Thyroid gland (tissue), 4 donors: Measurements from ENCODE around the gene HAUS6. TPM values are rescaled to one million over a fixed set of nuclear protein-coding genes. Genes with fewer than 3 reads are reported as not detected.
A peak's percentile ranks its signal among the peaks of the same experiment; 100 is the strongest.

ENCODE experiments used
- DNase-seq, 2 donors: peaks; one replicate each; pipeline ENCODE4 v3.0.0-alpha.2; 2019
- H3K27ac ChIP-seq, 3 donors: fragments of 200-600 bp; sonication (generic); 1 replicate in 2 of 3; 2 replicates in 1 of 3; pipeline ENCODE4 v1.5.1; 2016 to 2019; ENCODE audit warnings: mild to moderate bottlenecking in 1 of 3, moderate library complexity in 1 of 3
- H3K27me3 ChIP-seq: fragments of 200-600 bp; sonication (generic); one replicate; pipeline ENCODE4 v1.5.1; 2019
- H3K36me3 ChIP-seq, 2 donors: fragments of 200-600 bp; sonication (generic); one replicate each; pipeline ENCODE4 v1.5.1; 2016 to 2019
- H3K4me1 ChIP-seq, 2 donors: fragments of 200-600 bp; sonication (generic); one replicate each; pipeline ENCODE4 v1.5.1; 2017 to 2019
- H3K4me3 ChIP-seq, 3 donors: fragments of 200-600 bp; sonication (generic); replicated peaks in 1 of 3; 1 replicate in 2 of 3; 2 replicates in 1 of 3; pipeline ENCODE4 v1.5.1; 2016; ENCODE audit warnings: mild to moderate bottlenecking in 1 of 3
- H3K9me3 ChIP-seq: fragments of 200-600 bp; sonication (generic); one replicate; pipeline ENCODE4 v1.5.1; 2017
- POLR2A ChIP-seq, 2 donors: fragments of 450-650 bp; IDR thresholded peaks; one replicate each; pipeline ENCODE4 v1.6.1; 2017; ENCODE audit warnings: antibody characterized with exemption in 2 of 2, mild to moderate bottlenecking in 2 of 2, moderate library complexity in 1 of 2
- WGBS, 2 donors: methylation state at CpG; one replicate each; pipeline ENCODE4 v1.1.5; 2017; 5-methylcytosine and 5-hydroxymethylcytosine counted together
- intact Hi-C: fragments of 100-400 bp; cut with DNase I; formaldehyde crosslinking; loops from one replicate; pipeline ENCODE4 v1.15.1; 2023
- total RNA-seq, 4 donors: library from RNA; depleted of rRNA; stranded (reverse); fragments of >200 nt; gene quantifications; one replicate each; pipeline ENCODE4 v1.2.3, GENCODE V29; 2016
- TF ChIP-seq, protein P1 (sequence below), 6 experiments: fragments of 200-600 bp in 3 of 6; fragments of 450-650 bp in 3 of 6; sonication (generic) in 3 of 6; IDR thresholded peaks; one replicate each; pipeline ENCODE4 v1.5.1; 2016 to 2019; ENCODE audit warnings: antibody characterized with exemption in 6 of 6, mild to moderate bottlenecking in 2 of 6, inconsistent platforms in 1 of 6, moderate library complexity in 1 of 6

HAUS6 gene
- total RNA-seq, 4 donors from 2014 or later: 5.9 to 8.5 (median 7.9) TPM

DNA sequence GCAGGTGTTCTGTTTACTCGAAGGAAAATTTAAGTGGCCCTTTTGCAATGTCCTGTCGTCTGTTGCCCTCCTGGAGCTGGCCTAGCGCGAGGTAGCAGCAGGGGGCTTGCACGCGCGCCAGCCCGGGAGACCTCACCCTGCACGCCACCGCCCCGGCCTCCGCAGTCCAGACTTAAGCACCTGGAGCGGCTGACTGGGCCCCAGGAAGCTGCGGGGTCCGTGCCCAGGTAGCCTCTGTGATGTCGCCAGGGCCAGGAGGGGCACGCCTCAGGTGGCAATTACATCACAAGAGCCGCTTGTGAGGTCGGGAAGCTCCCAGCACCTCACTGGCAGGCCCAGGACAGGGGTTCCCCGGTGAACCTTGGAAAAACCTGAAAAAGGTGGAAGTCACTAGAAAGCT lies 69.7 kb downstream of the HAUS6 start, which contains the start of gene SAXO1:
Gene SAXO1, minus strand, starts transcription at position 195 of the 400 bp plus-strand sequence. CDS start 301 bp downstream, outside the sequence.
- Histone ChIP-seq H3K4me3 (no peak within 1 kb of the TSS), H3K27ac (no peak within 1 kb of the TSS), H3K36me3 (no peaks in the 10 kb centered on the region), H3K9me3 (no peaks in the 10 kb centered on the region), H3K4me1 (no peaks in the 10 kb centered on the region), H3K27me3 (no peaks in the 10 kb centered on the region)
- WGBS, 2 donors: 55 to 73% methylated on average over 7 to 13 of the region's 20 CpGs
- TF ChIP-seq, protein P1, sequence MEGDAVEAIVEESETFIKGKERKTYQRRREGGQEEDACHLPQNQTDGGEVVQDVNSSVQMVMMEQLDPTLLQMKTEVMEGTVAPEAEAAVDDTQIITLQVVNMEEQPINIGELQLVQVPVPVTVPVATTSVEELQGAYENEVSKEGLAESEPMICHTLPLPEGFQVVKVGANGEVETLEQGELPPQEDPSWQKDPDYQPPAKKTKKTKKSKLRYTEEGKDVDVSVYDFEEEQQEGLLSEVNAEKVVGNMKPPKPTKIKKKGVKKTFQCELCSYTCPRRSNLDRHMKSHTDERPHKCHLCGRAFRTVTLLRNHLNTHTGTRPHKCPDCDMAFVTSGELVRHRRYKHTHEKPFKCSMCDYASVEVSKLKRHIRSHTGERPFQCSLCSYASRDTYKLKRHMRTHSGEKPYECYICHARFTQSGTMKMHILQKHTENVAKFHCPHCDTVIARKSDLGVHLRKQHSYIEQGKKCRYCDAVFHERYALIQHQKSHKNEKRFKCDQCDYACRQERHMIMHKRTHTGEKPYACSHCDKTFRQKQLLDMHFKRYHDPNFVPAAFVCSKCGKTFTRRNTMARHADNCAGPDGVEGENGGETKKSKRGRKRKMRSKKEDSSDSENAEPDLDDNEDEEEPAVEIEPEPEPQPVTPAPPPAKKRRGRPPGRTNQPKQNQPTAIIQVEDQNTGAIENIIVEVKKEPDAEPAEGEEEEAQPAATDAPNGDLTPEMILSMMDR (IDR thresholded peaks at IDR 0.05): no peak
- no peak for TF ChIP-seq POLR2A (IDR thresholded peaks at IDR 0.05)
- no peak for DNase-seq
- intact Hi-C loops: loop anchor here (5.0 kb wide), 1 partner anchor 776 kb away; no protein-coding TSS in a partner anchor

DNA sequence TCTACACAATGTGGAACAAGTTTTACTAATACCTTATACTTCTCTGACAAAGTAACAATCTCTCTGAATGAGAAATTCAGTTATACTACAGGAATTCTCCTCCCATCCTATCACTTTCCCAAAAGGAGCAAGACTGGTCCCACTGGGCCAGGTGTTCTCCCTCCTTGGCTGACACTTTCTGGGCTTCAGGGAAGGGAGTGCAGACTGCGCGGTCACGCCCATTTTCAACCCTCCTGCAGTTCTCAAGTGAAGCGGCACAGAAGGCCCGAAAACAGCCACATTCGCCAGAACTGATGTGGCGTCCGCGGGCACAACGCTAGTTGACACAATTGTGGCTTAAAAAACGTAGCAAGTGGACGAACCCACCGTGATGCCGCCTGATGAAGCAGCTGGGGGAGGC lies 70.3 kb downstream of the HAUS6 start:
- H3K27me3 ChIP-seq: no peaks in the 10 kb centered on the region
- TF ChIP-seq, protein P1 (IDR thresholded peaks at IDR 0.05): no peak
- 50 to 74% methylated on average over 13 to 14 of the region's 14 CpGs for WGBS, 2 donors
- H3K27ac ChIP-seq: no peak overlapping the region
- H3K9me3 ChIP-seq: no peaks in the 10 kb centered on the region
- H3K4me3 ChIP-seq: no peak overlapping the region
- H3K4me1 ChIP-seq: no peaks in the 10 kb centered on the region
- no peaks in the 10 kb centered on the region for H3K36me3 ChIP-seq
- intact Hi-C loops: loop anchor here (5.0 kb wide), 1 partner anchor 775 kb away; no protein-coding TSS in a partner anchor
- DNase-seq: peak in 1 of 2 donors; percentile 9

DNA sequence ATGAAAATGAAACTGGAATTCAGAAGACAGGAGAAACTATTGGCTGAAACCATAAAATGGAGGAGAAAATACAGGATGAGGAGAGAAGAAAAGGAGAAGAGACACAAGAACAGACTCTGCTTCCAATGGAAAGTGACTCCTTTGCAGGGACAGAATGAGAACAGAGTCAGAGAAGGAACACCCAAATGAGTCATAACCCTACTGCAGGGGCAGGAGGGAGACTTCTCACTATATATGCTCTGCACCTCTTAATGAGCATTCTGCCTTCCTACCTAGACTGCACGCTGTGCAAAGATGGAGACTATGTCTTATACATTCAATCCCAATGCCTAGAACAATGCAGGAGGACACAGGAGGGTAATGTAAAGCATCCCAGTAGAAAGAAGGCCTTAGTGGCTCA lies 71.8 kb downstream of the HAUS6 start:
- H3K36me3 ChIP-seq: no peaks in the 10 kb centered on the region
- no peaks in the 10 kb centered on the region for H3K4me1 ChIP-seq
- H3K27me3 ChIP-seq: no peaks in the 10 kb centered on the region
- no peak for DNase-seq
- intact Hi-C loops: loop anchor here (5.0 kb wide), 1 partner anchor 774 kb away; no protein-coding TSS in a partner anchor
- 84% methylated on average over 1 of the region's 1 CpG for WGBS, 2 donors
- no peak overlapping the region for H3K27ac ChIP-seq
- H3K4me3 ChIP-seq: no peak overlapping the region
- no peaks in the 10 kb centered on the region for H3K9me3 ChIP-seq
- TF ChIP-seq POLR2A (IDR thresholded peaks at IDR 0.05): no peak
- TF ChIP-seq, protein P1 (IDR thresholded peaks at IDR 0.05): no peak

- peak; percentile 28 to 31 for DNase-seq
- no peaks in the 10 kb centered on the region for H3K36me3 ChIP-seq
- no peak overlapping the region for H3K27ac ChIP-seq
- TF ChIP-seq, protein P1 (IDR thresholded peaks at IDR 0.05): peak; percentile 42 to 76 (median 62)
- TF ChIP-seq POLR2A (IDR thresholded peaks at IDR 0.05): no peak
- H3K9me3 ChIP-seq: no peaks in the 10 kb centered on the region
- no peaks in the 10 kb centered on the region for H3K4me1 ChIP-seq
- H3K4me3 ChIP-seq: no peak overlapping the region
- WGBS, 2 donors: 29 to 33% methylated on average over 8 of the region's 8 CpGs
- intact Hi-C loops: loop anchor here (10.0 kb wide), 1 partner anchor 1224 kb away; no protein-coding TSS in a partner anchor
- no peaks in the 10 kb centered on the region for H3K27me3 ChIP-seq
These were observed 73.8 kb downstream of the HAUS6 start for GRCh38 chr9:19028835-19029451.

- no peak for DNase-seq
- Histone ChIP-seq H3K36me3 (no peaks in the 10 kb centered on the region), H3K27me3 (no peaks in the 10 kb centered on the region), H3K27ac (no peak overlapping the region), H3K4me3 (no peak overlapping the region), H3K4me1 (peaks cover 0 to 4% of the 10 kb centered on the region in 2 donors), H3K9me3 (no peaks in the 10 kb centered on the region)
- intact Hi-C loops: loop anchor here (10.0 kb wide), 1 partner anchor 1223 kb away; no protein-coding TSS in a partner anchor
- TF ChIP-seq, protein P1 (IDR thresholded peaks at IDR 0.05): no peak
- no peak for TF ChIP-seq POLR2A (IDR thresholded peaks at IDR 0.05)
- WGBS, 2 donors: 94 to 97% methylated on average over 21 to 22 of the region's 22 CpGs
These were observed 74.9 kb downstream of the HAUS6 start for GRCh38 chr9:19027825-19028224.
